HG03060 (cell line): ENCODE data around the gene PTOV1.

Experiments used
- ATAC-seq: cut with Tn5 transposase; IDR thresholded peaks from one replicate; pipeline ENCODE4 v1.9.1; 2021; ENCODE audit warnings: low read depth, moderate number of reproducible peaks; ENCODE audit not compliant: unreplicated experiment

The PTOV1 gene

GRCh38 chr19:49850487-49851342 lies at the start of gene PTOV1:
Gene PTOV1 (plus strand): TSS chr19:49851159.
- ATAC-seq = peak; percentile 30

- no peak for ATAC-seq
These were observed 49.5 kb upstream of the PTOV1 start for GRCh38 chr19:49801401-49801888.

GRCh38 chr19:49801966-49802661 lies 48.8 kb upstream of the PTOV1 start:
- ATAC-seq = no peak

- no peak for ATAC-seq
These were observed 48.0 kb upstream of the PTOV1 start for GRCh38 chr19:49802836-49803528.

GRCh38 chr19:49803529-49803856 lies 47.5 kb upstream of the PTOV1 start:
- ATAC-seq = no peak

GRCh38 chr19:49805822-49806619 lies 44.9 kb upstream of the PTOV1 start:
- ATAC-seq = no peak

- ATAC-seq = no peak
These were observed 44.4 kb upstream of the PTOV1 start for GRCh38 chr19:49806620-49806959.

- no peak for ATAC-seq
These were observed 43.7 kb upstream of the PTOV1 start for GRCh38 chr19:49807058-49807903.

- no peak for ATAC-seq
These were observed 42.9 kb upstream of the PTOV1 start for GRCh38 chr19:49807904-49808675.

- ATAC-seq = no peak
These were observed 42.2 kb upstream of the PTOV1 start for GRCh38 chr19:49808711-49809159.

- ATAC-seq = no peak
These were observed 41.6 kb upstream of the PTOV1 start for GRCh38 chr19:49809160-49809940.

- ATAC-seq = no peak
These were observed 41.0 kb upstream of the PTOV1 start for GRCh38 chr19:49809941-49810389.

- no peak for ATAC-seq
These were observed 39.6 kb upstream of the PTOV1 start for GRCh38 chr19:49811328-49811727.

- ATAC-seq = no peak
These were observed 38.4 kb upstream of the PTOV1 start for GRCh38 chr19:49812452-49812996.

GRCh38 chr19:49812997-49813861 lies 37.7 kb upstream of the PTOV1 start, which contains the start of gene FUZ:
Gene FUZ (minus strand): TSS chr19:49813292. CDS start chr19:49813106, 186 bp downstream.
- ATAC-seq = peak; percentile 37

- ATAC-seq = no peak
These were observed 36.9 kb upstream of the PTOV1 start for GRCh38 chr19:49814010-49814409.

- no peak for ATAC-seq
These were observed 34.4 kb upstream of the PTOV1 start for GRCh38 chr19:49816590-49816989.
